ENCODE results near the gene SETD2. TPM values are rescaled to one million over a fixed set of nuclear protein-coding genes. Genes with fewer than 3 reads are reported as not detected.
A peak's percentile ranks its signal among the peaks of the same experiment; 100 is the strongest.

The SETD2 gene
- total and polyA plus RNA-seq, 10 donors = 10.4 to 94.0 (median 63.8) TPM

DNA sequence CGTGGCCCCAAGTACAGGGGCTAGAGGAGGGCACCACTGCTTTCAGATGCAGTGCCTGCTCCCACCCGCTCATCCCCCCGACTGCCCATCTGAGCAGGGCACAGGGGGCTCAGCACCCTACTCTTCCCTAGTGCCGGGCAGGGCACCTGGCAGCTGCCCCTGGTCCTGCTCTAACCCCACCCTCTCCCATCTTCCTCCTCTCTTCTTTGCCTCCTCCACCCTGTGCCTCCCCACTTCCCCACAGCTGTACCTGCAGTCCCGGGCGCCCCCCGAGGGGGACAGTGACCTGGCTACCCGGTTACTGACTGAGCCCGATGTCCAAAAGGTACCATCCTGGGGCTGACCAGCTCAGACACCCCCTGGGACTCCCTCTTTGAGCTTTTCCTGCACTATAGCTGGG lies 171.7 kb downstream of the SETD2 start:
- peak; percentile 67 for DNase-seq
- 84 to 93% (median 91%) methylated on average over 9 of the region's 9 CpGs for WGBS, 5 donors
- intact Hi-C loops (cut with DNase I; ENCODE audit: low total_unique reads) = no loop called here
- peak in 1 of 3 donors; percentile 3 for TF ChIP-seq POLR2AphosphoS5 (IDR thresholded peaks at IDR 0.05)
- TF ChIP-seq CTCF (IDR thresholded peaks at IDR 0.05 in 8 of 11, conservative IDR thresholded peaks at IDR 0.05 in 3 of 11) = no peak
- no peak for TF ChIP-seq POLR2A (IDR thresholded peaks at IDR 0.05)
- no peaks in the 10 kb centered on the region for H3K27me3 ChIP-seq (replicated peaks in 1 of 7)
- peaks cover 25 to 87% (median 60%) of the 10 kb centered on the region in 6 donors for H3K4me1 ChIP-seq
- H3K9me3 ChIP-seq = no peaks in the 10 kb centered on the region
- H3K36me3 ChIP-seq = peaks cover 0 to 86% (median 41%) of the 10 kb centered on the region in 6 donors
- H3K4me3 ChIP-seq = no peak overlapping the region
- H3K27ac ChIP-seq = peak overlapping the region in 2 of 8 donors; percentile 93 to 95

- peak in 1 of 3 donors; percentile 7 for TF ChIP-seq POLR2AphosphoS5 (IDR thresholded peaks at IDR 0.05)
- TF ChIP-seq CTCF (IDR thresholded peaks at IDR 0.05 in 8 of 11, conservative IDR thresholded peaks at IDR 0.05 in 3 of 11) = no peak
- TF ChIP-seq POLR2A (IDR thresholded peaks at IDR 0.05) = no peak
- Histone ChIP-seq H3K4me1 (peaks cover 27 to 87% (median 60%) of the 10 kb centered on the region in 6 donors), H3K27ac (peak overlapping the region in 4 of 8 donors; percentile 83 to 95 (median 92)), H3K4me3 (no peak overlapping the region), H3K36me3 (peaks cover 0 to 80% (median 40%) of the 10 kb centered on the region in 6 donors), H3K9me3 (no peaks in the 10 kb centered on the region), H3K27me3 (replicated peaks in 1 of 7) (no peaks in the 10 kb centered on the region)
- WGBS, 5 donors = 91 to 99% (median 94%) methylated on average over 16 of the region's 16 CpGs
- DNase-seq = peak; percentile 76
- intact Hi-C loops (cut with DNase I; ENCODE audit: low total_unique reads) = no loop called here
Observed at GRCh38 chr3:46991406-46992165, 172.3 kb downstream of the SETD2 start.

DNA sequence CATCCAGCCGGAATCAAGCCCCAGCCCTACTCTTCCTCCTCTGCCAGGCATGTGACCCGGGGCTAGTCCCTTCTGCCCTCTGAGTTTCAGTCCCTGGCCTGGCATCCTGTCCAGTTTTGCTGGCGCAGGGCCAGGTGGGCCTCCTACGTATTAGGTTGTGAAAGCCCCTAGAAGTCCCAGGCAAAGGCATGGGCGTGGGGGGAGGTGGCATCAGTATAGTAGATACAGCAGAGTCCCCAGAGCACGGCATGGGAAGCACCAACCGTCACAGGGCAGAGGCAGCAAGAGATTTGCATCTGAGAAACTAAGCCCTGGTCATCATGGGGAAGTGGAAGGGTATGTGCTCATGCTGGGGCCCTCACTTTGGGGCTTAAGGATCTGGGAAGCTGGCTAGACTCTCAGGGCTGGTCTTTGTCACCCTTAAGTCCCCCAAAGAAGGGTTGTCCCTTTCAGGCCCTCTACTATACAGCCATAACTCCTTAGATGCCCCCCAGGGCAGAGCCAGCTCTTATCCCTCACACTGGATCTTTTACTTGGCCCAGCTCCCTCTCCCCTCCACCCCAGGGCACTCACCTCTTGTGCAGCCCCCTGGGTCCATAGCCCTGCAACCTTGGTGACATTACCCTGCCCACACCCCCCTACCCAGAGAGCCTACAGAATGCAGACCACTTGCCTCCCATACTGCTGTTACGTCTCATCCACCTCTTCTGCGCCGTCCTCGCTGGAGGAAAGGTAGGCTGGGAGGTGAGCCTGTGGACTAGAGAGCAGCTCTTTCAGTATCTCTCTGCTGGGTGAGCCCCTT lies 173.1 kb downstream of the SETD2 start:
- H3K9me3 ChIP-seq = no peaks in the 10 kb centered on the region
- 56 to 69% (median 64%) methylated on average over 10 to 11 of the region's 11 CpGs for WGBS, 5 donors
- peaks cover 0 to 72% (median 35%) of the 10 kb centered on the region in 6 donors for H3K36me3 ChIP-seq
- no peaks in the 10 kb centered on the region for H3K27me3 ChIP-seq (replicated peaks in 1 of 7)
- intact Hi-C loops (cut with DNase I; ENCODE audit: low total_unique reads) = no loop called here
- TF ChIP-seq POLR2AphosphoS5 (IDR thresholded peaks at IDR 0.05) = peak; percentile 39 to 63 (median 41)
- no peak for TF ChIP-seq CTCF (IDR thresholded peaks at IDR 0.05 in 8 of 11, conservative IDR thresholded peaks at IDR 0.05 in 3 of 11)
- peaks cover 35 to 87% (median 62%) of the 10 kb centered on the region in 6 donors for H3K4me1 ChIP-seq
- peak overlapping the region in 1 of 8 donors; percentile 66 for H3K4me3 ChIP-seq
- H3K27ac ChIP-seq = peak overlapping the region in 7 of 8 donors; percentile 45 to 95 (median 85)
- DNase-seq = peak; percentile 87
